Activated CD8-positive, alpha-beta memory T cell treated with anti-CD3 and anti-CD28 coated beads, Interleukin-2, amount 50 U/mL, for 1 hour (primary cell): ENCODE measurements around the gene FAM83C.
"Not testable (repeated sequence)": the region's sequence is repeated elsewhere in the genome, so short reads cannot be mapped to it uniquely, and the experiment has no call there.

Experiments
- DNase-seq: peaks from one replicate; pipeline ENCODE4 v3.0.0-alpha.2; 2020; ENCODE audit errors: extremely low read depth

The FAM83C gene

GRCh38 chr20:35318502-35319157 lies 26.4 kb upstream of the FAM83C start:
- DNase-seq, result no peak

DNA sequence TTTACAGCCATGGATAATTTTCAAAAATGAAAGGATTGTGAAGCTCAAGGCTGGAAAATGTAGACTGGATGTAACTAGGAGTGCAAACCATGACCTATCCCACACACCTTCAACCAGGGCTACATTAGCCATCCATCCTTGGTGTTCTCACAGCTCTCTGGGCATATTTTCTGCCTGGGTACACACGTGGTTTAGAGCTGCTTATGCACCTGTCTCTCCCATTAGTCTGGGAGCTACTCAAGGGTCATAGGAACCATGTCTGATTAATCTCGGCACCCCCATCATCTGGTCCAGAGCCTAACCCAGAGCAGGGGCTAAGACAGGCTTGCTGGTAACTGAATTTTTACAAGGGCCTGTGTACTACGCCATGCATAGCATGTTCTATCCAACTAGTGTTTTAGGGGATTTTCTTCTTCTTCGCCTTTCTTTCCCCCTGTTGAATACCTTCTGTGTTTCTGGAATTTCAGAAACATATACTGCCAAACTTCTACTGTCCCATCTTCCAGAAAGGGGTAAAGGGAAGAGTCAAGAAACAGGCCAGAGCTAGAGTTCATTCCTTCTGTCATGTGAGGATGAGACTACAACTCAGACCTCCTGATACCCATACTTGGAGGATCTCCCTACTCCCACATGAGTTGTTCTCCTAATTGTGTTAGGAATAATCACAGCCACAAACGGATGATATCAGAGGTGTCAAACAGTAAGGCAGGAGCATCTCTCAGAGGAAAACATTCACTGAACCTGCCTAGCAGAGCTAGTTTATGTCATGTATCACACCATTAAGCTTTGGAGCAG lies 25.4 kb upstream of the FAM83C start:
- DNase-seq, result no peak

DNA sequence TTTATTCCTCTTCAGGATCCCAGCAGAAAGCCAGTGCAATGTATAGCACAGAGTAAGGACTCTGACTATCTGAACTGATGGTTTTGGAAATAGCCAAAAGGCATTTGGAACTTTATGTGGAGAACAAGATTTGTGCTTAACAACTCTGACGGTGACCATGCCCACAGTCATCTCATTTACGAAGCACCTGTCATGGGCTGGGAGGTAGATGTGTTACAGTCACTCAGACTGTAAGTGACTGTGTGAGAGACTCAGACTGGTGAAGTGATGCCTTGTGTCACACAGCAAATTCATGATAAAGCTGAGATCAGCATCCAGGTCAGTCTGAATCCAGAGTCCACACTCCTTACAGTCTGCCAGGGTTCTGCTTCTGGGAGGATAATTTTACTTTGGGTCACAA lies 23.9 kb upstream of the FAM83C start:
- no peak for DNase-seq

DNA sequence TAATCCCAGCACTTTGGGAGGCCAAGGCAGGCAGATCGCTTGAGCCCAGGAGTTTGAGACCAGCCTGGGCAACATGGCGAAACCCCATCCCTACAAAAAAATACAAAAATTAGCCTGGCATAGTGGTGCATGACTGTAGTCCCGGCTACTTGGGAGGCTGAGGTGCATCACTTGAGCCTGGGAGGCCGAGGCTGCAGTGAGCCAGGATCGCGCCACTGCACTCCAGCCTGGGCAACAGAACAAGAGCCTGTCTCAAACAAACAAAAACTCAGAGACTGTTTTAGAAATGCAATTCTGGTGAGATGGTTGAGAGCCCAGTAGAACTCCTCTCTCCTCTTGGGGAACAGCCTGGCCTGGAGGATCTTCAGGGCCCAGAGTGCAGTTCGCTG lies 23.4 kb upstream of the FAM83C start:
- DNase-seq, result not testable (repeated sequence)

- no peak for DNase-seq
These were observed 22.8 kb upstream of the FAM83C start for GRCh38 chr20:35314816-35315631.

- DNase-seq, result no peak
These were observed 20.1 kb upstream of the FAM83C start for GRCh38 chr20:35312318-35312717.

DNA sequence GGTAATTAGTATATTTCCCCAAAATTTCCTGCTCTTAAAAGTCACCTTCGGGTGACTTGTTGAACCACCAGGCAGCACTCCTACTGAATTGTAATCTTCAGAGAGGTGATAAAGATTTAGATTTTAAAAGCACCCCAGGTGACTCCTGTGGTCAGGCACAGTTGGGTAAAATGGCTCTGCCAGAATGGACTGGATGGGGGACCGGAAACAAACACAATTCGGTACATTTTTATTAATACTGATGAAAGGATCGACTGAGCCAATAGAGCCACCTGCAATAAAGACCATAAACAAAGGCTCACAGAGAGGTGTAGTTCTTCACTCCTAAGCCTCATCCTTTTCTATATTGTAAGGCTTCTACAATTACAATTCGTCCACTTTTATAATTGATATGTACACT lies 19.6 kb upstream of the FAM83C start:
- no peak for DNase-seq

GRCh38 chr20:35311409-35311808 lies 19.2 kb upstream of the FAM83C start:
- no peak for DNase-seq

DNA sequence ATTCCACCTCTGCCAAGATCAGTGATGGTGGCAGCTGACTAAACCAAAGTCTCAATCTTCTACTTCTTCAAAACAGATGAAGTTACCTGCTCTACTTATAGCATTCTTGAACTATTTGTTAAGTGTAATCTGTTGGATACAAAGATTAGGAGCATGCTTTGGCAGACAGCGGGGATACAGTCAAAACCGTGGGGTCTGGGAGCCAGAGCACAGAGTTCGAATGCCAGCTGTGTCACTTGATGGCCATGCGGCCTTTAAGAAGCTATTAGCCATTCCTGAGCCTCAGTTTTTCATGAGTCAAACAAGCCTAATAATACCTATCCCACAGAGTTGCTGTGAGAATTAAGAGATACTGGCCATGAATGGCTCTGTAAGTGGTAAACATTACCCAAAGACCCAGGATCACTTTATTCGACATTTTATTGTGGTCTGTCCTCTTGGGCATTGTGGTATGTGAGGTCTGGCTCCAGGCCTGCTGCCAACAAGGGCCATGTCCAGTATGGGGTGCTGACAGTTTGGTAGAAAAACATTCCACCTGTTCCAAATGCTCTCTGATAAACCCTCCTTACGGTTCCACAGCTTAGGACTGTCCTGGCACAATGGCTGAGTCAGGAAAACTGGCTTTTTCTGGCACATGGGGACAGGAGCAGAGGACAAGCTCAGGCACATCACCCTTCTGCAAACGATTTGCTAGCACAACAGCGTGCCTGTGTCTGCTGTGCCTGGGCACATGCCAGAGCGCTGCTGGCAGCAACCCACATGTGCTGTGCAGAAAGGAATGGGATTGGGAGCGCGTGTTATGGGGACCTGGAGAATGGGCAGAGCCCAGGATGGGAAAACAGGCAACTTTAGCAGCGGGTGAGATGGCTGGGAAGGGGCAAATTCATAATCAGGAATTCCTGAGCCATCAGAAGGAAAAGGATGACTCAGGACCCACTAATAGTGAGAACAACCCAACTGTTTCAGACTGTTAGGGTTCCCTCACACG lies 15.7 kb upstream of the FAM83C start:
- no peak for DNase-seq

GRCh38 chr20:35306931-35307517 lies 14.8 kb upstream of the FAM83C start:
- DNase-seq, result no peak

DNA sequence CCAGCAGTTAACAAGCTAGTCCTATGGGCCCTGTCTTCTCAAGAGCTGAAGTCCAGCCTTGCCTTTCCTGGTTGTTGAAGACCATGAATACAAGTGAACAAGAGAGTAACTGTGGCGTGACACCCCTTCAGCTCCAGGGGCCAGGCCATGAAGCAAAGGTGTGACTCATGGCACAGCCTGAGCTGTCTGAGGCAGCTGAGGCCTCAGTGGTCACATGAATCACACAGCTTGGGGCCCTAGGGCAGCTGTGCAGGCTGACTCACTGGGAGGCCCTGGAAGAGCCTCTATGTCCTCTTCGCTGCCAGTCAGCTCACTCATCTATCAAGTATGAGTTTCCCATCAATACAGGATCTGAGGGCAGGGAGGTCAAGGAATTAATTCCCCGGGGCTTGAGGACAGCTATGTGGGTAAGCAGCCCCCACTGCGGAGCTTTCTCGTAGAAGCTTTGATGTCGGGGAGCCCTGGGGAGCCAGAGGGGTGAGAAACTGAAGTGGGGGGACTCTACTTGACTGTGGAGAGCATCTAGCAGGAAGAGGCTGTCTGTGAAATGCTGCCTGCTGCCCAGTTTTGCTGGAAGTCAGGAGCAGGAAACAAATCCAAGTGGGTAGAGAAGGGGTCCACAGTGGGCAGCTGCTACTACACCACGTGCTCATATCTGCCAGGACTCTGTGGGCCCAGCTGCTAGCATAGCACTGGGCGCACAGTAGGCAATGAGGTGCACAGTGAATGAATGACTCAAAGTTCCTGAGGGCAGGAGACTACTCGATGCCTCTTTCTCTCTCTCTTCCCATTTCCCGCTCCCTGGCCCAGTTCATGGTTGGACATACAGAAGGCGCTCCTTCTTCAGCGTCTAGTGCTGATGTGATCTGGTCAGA lies 13.7 kb upstream of the FAM83C start:
- no peak for DNase-seq

DNA sequence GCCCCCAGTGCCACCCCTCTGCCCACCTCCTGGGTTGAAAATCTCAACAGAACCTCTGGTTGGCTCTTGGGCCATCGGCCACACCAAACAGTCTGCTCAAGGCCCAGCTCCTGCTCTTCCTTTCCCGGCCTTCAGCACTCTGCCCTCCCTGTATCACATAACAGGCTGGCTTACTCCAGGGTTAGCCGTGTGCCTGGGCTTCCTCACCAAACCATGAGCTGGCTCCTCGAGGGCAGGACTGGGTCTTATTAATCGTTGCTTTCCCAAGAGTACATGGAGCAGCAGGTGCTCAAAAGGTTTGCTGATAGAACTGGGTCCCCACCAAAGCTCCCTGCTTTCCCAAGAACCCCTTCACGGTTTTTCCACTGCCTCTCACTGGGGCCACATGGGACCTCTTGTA lies 12.7 kb upstream of the FAM83C start:
- DNase-seq, result no peak

DNA sequence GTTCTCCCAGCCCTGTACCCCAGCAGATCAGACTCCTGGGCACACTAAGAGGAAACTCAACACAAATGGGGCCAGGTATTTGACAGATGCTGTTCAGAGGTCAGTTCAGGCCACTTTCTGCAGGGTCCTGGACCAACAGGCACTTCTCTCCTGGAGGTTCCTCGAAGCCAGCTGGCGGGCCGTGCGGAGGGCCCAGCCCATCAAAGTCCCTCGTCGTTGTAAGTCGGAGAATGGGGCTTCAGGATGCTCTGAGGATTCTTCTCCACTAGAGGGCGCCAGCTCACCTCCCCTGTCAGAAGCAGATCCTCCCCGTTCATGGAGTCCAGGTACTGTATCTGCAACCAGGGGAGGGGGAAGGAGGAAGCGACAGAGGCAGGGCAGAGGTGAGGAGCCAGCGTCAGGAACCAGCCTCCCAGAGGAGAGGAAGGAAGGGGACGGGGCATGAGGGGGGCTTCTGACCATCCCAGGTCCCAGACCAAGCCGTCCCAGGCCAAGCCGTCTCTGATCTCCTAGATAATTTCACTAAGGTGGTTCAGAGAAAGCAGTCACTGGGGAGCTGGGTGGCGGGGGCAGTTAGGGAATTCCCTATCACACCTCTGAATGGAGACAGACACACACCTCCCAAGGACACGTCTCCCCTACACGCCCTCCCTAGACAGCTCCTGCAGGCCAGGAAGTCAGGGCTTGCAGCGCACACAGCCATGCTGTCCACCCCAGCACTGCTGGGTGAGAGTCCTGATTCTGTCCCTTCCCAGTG lies 11.7 kb upstream of the FAM83C start:
- peak; percentile 43 for DNase-seq

DNA sequence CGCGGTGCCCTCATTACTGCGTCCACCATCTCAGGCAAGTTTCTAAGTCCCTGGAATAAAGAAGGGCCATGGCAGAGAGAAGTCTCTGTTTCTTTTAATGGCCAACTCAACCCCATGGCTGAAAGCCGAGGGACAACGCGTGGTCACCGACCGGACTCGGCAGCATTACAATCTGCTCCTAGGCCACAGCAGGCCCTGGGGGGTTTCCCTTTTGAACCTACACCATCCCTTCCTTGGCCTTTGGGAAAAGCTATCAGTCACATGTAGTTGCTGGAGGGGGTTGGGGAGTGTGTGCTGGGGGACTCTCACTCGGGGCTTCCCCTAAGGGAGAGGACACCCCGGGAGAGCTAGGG lies 11.1 kb upstream of the FAM83C start:
- no peak for DNase-seq

DNA sequence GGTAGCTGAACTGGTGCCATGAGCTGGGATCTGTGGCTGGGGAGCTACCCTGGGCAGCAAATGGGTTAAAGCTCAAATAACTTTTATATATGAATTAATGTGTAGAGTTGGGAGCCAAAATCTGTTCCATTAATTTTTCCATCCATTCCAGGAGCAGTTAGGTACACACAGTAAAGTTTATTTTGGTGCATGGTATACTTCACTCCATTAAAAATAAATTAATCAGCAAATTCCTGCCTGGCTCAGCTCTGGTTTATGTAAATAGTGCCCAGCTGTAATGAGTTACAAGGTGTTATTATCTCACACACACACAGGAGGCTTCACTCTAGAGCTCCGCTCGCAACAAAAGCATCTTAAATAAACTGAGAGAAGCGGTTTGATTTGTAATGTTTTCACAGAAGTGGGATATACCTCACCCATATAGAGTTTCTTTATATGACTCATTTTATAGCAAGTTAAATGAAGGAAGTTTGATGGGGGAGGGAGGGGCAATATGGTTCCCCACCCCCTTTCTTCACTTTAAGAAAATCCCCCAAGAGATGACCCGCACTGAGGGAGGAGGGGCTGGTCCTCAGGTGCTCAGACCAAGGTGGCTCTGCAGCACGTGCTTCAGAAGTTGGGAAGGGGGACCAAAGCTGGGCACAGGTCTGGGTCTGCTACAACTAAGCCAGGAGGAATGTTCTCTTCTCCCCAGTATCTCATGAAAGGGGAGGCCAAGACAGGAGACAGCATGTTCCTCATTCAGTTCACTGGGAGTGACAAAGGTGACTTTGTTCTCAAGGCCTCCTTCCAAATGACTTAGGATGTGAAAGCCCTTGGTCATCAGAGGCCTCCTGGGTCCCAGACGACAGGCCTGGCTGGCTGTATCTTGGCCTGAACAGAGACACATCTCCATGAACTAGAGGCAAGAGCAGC lies 10.5 kb upstream of the FAM83C start:
- no peak for DNase-seq

- no peak for DNase-seq
These were observed 9.2 kb upstream of the FAM83C start for GRCh38 chr20:35301426-35301825.

DNA sequence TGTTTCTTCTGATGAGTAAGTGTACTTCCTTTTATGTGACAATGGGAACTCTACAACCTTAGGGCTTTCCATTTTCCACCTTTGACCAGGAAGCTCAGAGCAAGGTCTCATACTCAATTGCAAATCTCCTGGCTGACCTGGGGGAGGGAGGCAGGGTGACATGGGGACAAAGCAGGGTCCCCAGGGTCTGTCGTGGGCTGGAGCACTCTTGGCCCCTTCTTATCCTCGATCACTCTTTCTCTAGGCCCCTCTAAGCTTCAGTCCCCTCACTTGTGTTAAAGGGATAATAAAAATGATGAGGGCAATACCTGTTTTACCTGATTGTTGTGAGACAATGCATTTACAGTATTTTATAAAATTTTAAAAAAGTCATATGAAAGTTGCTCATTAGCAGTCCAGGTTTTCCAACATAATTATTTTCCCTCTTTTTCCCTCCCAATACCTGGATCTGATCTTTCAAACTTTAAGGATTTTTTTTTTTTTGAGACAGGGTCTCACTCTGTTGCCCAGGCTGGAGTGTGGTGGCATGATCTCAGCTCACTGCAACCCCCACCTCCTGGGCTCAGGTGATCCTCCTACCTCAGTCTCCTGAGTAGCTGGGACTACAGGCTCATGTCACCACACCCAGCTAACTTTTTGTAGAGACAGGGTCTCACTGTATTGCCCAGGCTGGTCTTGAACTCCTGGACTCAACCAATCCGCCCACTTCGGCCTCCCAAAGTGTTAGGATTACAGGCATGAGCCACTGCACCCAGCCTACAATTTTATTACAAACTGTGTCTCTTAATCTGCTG lies 8.4 kb upstream of the FAM83C start:
- no peak for DNase-seq

- no peak for DNase-seq
These were observed 7.6 kb upstream of the FAM83C start for GRCh38 chr20:35299780-35300179.
